ENCODE measurements around the gene CHST15.

Gene CHST15

GRCh38 chr10:124063750-124064603 lies 29.4 kb downstream of the CHST15 start:
- DNase-seq = no peak

- no peak for DNase-seq
Measured at GRCh38 chr10:124062390-124062789, 31.0 kb downstream of the CHST15 start.

DNA sequence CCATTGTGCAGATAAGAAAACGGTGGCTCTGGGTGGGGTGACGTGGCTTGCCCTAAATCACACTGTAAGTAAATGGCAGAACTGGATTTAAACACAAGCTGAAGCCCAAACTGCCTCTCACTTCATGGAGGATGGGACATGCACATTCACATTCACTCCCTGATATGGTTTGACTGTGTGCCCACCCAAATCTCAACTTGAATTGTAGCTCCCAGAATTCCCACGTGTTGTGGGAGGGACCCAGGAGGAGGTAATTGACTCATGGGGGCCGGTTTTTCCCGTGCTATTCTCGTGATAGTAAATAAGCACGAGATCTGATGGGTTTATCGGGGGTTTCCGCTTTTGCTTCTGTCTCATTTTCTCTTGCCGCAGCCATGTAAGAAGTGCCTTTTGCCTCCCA lies 32.4 kb downstream of the CHST15 start:
- no peak for DNase-seq

DNA sequence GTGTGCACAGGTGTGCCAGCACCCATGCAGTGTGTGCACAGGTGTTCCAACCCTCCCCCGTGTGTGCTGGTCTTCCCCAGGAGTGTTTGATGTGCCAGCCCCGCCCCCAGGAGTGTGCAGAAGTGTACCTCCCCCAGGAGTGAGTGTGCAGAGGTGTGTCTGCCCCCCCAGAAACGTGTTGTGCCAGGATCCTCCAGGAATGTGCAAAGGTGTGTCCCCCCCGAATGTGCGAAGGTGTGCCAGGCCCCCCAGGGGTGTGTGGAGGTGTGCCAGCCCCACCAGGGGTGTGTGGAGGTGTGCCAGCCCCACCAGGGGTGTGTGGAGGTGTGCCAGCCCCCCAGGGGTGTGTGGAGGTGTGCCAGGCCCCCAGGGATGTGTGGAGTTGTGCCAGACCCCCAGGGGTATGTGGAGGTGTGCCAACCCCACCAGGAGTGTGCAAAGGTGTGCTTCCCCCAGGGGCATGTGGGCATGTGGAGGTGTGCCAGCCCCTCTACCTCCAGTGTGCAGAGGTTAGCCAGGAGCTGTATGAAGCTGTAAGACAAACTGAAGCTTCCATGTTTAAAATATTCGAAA lies 33.2 kb downstream of the CHST15 start:
- DNase-seq = no peak

GRCh38 chr10:124059551-124059950 lies 33.8 kb downstream of the CHST15 start:
- no peak for DNase-seq

GRCh38 chr10:124058346-124059003 lies 34.9 kb downstream of the CHST15 start:
- no peak for DNase-seq

DNA sequence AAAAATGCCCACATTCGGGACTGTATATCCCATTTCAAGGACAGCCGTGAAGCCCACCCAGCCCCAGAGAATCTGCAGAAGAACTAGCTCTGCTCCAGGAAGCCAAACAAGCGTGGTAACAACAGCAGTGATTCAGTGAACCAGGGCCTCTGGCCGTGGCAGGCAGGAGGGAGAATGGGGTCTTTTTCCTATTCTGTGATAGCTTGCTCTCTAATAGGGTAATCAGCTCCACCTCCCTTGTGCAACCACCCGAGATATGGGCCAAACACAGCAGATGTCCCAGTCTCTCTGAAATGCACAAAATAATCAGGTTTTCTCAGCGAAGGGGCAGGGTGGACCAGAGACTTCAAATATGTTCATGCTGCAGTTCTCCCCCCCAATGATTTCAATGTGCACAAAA lies 35.8 kb downstream of the CHST15 start:
- no peak for DNase-seq

- no peak for DNase-seq
Measured at GRCh38 chr10:124056337-124056980, 36.9 kb downstream of the CHST15 start.

GRCh38 chr10:124053971-124054370 lies 39.4 kb downstream of the CHST15 start:
- no peak for DNase-seq

- DNase-seq = no peak
Measured at GRCh38 chr10:124052561-124052960, 40.8 kb downstream of the CHST15 start.

- DNase-seq = no peak
Measured at GRCh38 chr10:124050021-124051015, 43.1 kb downstream of the CHST15 start.

DNA sequence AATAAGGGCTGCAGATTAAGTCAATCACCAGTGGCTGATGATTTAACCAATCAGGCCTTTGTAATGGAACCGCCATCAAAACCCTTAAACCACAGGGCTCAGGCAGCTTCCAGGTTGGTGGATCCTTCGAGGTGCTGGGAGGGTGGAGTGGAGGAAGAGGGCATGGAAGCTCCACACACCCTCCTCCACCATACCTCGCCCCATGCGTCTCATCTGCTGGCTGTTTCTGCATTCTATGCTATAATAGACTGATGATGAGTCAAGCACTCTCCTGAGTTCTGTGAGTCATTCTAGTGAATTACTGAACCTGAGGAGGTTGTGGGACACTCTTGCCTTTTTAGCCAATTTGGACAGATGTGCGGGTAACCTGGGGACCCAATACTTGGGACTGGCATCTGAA lies 43.9 kb downstream of the CHST15 start:
- DNase-seq = no peak

GRCh38 chr10:124048371-124049290 lies 44.8 kb downstream of the CHST15 start:
- no peak for DNase-seq

DNA sequence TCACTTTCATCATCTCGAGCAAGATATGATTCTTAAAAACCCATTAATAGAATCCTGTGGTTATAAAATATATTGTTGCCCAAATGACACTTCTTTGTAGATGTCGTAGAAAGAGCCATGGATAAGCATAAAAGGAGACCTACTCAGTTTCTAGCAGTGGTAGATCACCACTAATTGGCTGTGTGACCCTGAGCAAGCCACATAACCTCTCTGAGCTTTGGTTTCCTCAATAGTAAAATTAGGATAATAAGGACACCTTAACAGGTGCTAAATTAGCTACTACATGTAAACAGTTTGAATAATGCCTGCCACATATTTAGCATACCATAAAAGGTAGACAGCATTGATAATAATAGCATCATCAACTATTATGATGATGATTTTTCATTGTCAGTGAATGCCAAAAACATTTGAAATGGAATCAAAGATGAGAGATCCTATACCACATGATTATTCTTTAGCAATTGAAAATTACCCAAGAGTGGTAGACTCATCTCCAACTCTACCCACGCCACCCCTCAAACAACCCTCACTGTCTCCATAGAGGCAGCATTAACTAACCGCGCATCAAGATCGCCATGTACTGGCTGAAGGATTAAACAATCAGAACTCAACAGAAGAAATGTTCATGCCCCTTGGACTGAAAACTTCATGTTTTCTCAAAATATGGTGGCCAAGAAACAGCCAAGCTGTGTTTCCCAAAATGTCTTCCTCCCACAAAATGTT lies 45.8 kb downstream of the CHST15 start:
- no peak for DNase-seq

- DNase-seq = no peak
Measured at GRCh38 chr10:124045801-124046355, 47.5 kb downstream of the CHST15 start.

- DNase-seq = no peak
Measured at GRCh38 chr10:124045276-124045675, 48.1 kb downstream of the CHST15 start.

DNA sequence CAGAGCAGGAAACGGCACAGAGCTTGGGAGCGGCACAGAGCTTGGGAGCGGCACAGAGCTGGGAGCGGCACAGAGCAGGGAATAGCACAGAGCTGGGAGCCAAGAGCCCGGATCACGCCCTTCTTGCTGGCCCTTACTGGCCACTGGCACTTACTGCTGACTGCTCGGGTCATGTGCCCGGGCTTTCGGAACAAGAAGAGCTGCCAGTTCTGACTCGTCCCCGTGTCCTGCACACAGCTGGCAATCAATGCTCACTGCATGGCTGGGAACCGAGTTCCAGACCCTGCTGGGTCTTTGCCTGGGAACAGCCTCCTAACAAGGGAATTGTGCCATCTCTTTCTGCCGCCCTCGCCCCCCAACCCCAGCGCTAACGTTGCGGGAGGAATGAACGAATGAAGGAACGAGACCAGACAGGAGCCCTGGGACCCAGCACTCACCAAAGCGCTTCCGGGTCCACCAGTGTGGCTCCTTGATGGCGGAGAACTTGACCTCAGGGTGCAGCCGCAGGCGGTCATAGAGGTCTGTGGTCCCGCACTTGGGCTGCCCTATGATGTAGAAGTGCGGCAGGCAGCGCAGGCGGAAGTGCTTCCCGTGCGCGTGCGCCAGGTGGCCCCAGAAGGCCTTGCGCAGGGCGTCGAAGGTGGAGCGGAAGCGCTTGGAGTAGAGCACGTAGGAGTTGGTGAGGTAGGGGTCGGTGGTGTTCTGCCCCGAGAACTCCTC lies 49.1 kb downstream of the CHST15 start:
- no peak for DNase-seq

DNA sequence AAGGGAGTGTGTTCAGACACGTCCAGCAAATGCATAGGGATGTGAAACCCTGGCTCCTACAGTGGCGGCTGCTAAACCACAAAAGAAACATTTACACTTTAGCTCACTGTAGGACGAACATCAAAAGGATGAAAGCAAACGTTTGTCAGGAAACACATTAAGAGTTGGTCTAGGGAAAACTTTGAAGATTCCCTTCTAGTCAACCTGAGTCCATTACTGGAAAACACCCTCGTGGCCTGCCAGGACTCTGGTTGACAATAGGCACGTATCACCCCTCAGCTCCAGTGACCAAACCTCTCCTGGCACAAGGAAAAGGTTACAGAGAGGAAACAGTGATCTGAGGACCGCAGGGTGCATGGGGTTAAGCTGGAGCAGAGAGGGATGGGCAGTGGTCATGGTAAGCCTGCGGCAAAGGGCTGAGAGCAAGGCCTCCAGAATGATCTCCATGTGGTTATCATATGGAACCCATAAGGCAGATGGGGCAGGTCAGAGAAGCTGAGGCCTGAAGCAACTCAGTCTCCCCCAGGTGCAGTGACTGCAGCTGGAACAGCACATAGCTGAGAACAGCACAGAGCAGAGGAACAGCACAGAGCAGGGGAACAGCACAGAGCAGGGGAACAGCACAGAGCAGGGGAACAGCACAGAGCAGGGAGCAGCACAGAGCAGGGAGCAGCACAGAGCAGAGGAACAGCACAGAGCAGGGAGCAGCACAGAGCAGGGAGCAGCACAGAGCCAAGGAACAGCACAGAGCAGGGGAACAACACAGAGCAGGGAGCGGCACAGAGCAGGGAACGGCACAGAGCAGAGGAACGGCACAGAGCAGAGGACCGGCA lies 49.9 kb downstream of the CHST15 start:
- no peak for DNase-seq

Data from activated naive CD4-positive, alpha-beta T cell treated with Interleukin-2 at 50 U/mL for 16 hours (primary cell).